ENCODE measurements around the gene IQGAP3.
A peak's percentile ranks its signal among the peaks of the same experiment; 100 is the strongest.

Gene IQGAP3

GRCh38 chr1:156484480-156485058, 87.8 kb downstream of the IQGAP3 start:
- no peak for TF ChIP-seq ZFX (IDR thresholded peaks at IDR 0.05; ENCODE audit: borderline replicate concordance)
- TF ChIP-seq, protein P1, sequence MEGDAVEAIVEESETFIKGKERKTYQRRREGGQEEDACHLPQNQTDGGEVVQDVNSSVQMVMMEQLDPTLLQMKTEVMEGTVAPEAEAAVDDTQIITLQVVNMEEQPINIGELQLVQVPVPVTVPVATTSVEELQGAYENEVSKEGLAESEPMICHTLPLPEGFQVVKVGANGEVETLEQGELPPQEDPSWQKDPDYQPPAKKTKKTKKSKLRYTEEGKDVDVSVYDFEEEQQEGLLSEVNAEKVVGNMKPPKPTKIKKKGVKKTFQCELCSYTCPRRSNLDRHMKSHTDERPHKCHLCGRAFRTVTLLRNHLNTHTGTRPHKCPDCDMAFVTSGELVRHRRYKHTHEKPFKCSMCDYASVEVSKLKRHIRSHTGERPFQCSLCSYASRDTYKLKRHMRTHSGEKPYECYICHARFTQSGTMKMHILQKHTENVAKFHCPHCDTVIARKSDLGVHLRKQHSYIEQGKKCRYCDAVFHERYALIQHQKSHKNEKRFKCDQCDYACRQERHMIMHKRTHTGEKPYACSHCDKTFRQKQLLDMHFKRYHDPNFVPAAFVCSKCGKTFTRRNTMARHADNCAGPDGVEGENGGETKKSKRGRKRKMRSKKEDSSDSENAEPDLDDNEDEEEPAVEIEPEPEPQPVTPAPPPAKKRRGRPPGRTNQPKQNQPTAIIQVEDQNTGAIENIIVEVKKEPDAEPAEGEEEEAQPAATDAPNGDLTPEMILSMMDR (IDR thresholded peaks at IDR 0.05): no peak
- peak overlapping the region; percentile 30 for H3K27ac ChIP-seq

GRCh38 chr1:156483397-156483796, 89.0 kb downstream of the IQGAP3 start:
- TF ChIP-seq, protein P1 (IDR thresholded peaks at IDR 0.05): no peak
- no peak for TF ChIP-seq ZFX (IDR thresholded peaks at IDR 0.05; ENCODE audit: borderline replicate concordance)
- peak overlapping the region; percentile 30 for H3K27ac ChIP-seq

- TF ChIP-seq, protein P1 (IDR thresholded peaks at IDR 0.05): no peak
- no peak for TF ChIP-seq ZFX (IDR thresholded peaks at IDR 0.05; ENCODE audit: borderline replicate concordance)
- H3K27ac ChIP-seq: no peak overlapping the region
Measured at GRCh38 chr1:156482276-156482675, 90.1 kb downstream of the IQGAP3 start.

DNA sequence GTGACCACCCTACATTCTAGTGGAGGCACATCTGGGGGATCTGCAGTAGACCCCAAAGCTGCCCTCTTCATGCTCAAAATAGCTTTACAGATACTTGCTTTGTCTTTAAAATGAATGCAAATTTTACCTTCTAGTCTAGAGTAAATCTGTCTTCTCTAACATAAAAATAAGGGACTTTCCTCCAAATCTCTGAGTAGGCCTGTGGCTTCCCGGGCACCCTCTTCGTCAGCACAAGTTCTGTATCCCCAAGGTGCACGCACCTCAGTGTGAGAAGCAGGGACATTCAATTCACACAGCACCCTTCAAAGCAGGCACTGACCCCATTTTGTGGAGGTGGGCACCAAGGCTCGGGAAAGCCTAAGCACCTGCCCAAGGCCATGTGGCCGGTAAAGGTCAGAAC, 90.8 kb downstream of the IQGAP3 start:
- no peak overlapping the region for H3K27ac ChIP-seq
- no peak for TF ChIP-seq ZFX (IDR thresholded peaks at IDR 0.05; ENCODE audit: borderline replicate concordance)
- TF ChIP-seq, protein P1 (IDR thresholded peaks at IDR 0.05): no peak

DNA sequence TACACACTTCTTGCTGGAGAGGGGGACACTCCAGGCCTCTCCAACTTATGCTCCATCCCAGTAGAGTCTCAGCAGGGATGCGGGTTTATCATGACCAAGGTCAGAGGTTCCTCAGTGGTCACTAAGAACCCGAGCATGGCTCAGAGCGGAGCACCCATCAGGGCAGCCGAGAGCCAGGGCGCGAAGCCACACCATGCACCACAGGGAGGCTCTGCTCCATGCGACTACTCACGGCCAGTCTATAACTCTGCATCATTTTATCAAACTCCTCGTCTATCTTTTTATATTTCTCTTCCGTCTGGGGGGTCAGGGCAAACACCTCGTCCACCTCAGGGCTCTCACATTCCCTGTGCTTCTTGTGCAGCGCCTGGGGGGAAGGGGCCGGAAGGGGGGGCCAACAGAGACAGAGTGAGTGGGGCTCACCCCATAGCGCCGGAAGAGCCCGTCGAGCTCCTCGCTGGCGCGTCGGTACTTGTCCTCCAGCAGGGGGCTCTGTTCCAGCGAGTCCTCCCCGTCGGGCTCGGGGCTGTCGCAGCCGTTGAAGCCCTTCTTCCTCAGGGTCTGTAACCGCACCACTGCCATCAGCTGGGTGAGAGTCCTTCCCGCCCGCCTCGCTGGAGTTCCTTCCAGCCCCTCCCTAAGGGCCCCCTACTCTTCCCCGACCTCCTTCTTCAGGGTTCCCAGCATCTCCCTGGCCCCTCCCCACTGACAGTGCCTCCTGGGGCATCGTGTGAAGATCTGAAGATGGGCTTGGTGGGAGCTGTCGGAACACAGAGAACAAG, 91.8 kb downstream of the IQGAP3 start:
- TF ChIP-seq, protein P1 (IDR thresholded peaks at IDR 0.05): peak; percentile 74
- TF ChIP-seq ZFX (IDR thresholded peaks at IDR 0.05; ENCODE audit: borderline replicate concordance): no peak
- H3K27ac ChIP-seq: no peak overlapping the region

DNA sequence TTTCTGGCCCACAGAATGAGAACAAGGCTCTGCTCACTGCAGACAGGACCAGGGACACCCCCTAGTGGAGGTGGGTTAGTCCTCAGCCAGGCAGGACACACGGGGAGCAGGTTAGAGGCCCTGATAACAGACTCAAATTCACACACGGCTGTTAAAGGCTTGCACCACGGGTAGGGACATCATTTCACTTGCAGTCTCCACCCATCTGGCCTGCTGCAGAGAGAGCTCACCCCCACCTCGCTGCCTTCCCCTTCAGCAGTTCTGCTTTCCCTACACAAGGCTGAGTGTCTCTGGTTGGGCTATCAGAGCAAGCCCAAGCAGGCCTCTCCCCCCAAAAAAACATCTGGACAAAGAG, 92.4 kb downstream of the IQGAP3 start:
- no peak for TF ChIP-seq ZFX (IDR thresholded peaks at IDR 0.05; ENCODE audit: borderline replicate concordance)
- TF ChIP-seq, protein P1 (IDR thresholded peaks at IDR 0.05): no peak

More for the DNA sequence above, 92.4 kb downstream of the IQGAP3 start:
- H3K27ac ChIP-seq: no peak overlapping the region

All from 22Rv1 (cell line).